CD4-positive, alpha-beta T cell treated with Interleukin-6 for 4 hours (primary cell): ENCODE measurements around the gene FALEC.
"Not testable (repeated sequence)": the region's sequence is repeated elsewhere in the genome, so short reads cannot be mapped to it uniquely, and the experiment has no call there.

Source experiments
- DNase-seq: peaks from one replicate; pipeline ENCODE4 v3.0.0-alpha.2; 2020; ENCODE audit warnings: mixed read lengths

The FALEC gene

GRCh38 chr1:150560576-150561253 is 45.2 kb downstream of the FALEC start:
- DNase-seq = peak; percentile 89

GRCh38 chr1:150561254-150561973 is 45.9 kb downstream of the FALEC start:
- peak; percentile 71 for DNase-seq

GRCh38 chr1:150561974-150562445 is 46.5 kb downstream of the FALEC start:
- peak; percentile 92 for DNase-seq

- peak; percentile 82 for DNase-seq
These were observed 47.1 kb downstream of the FALEC start for GRCh38 chr1:150562446-150563339.

GRCh38 chr1:150563340-150564038 is 47.9 kb downstream of the FALEC start:
- DNase-seq = peak; percentile 62

GRCh38 chr1:150564051-150564991 is 48.8 kb downstream of the FALEC start:
- peak; percentile 61 for DNase-seq

GRCh38 chr1:150565240-150565991 is 49.9 kb downstream of the FALEC start:
- DNase-seq = not testable (repeated sequence)

- no peak for DNase-seq
These were observed 51.2 kb downstream of the FALEC start for GRCh38 chr1:150566589-150567340.

GRCh38 chr1:150567341-150567716 is 51.8 kb downstream of the FALEC start:
- DNase-seq = peak; percentile 72

- DNase-seq = peak; percentile 55
These were observed 52.4 kb downstream of the FALEC start for GRCh38 chr1:150567717-150568593.

GRCh38 chr1:150568594-150568966 is 53.0 kb downstream of the FALEC start:
- no peak for DNase-seq

- no peak for DNase-seq
These were observed 57.5 kb downstream of the FALEC start for GRCh38 chr1:150572918-150573647.

GRCh38 chr1:150573648-150574071 is 58.1 kb downstream of the FALEC start:
- not testable (repeated sequence) for DNase-seq

GRCh38 chr1:150574260-150575071 is 58.9 kb downstream of the FALEC start:
- no peak for DNase-seq

GRCh38 chr1:150575072-150575489 is 59.5 kb downstream of the FALEC start:
- DNase-seq = no peak

- no peak for DNase-seq
These were observed 60.2 kb downstream of the FALEC start for GRCh38 chr1:150575518-150576366.
